MM.1S (cell line): Measurements from ENCODE around the gene ITFG1.

Experiments
- DNase-seq: peaks from one replicate; pipeline ENCODE4 v3.0.0-alpha.2; 2015
- H2AFZ ChIP-seq: fragments of 300-600 bp; sonication (generic); 2 replicates; pipeline ENCODE4 v1.6.0; 2016; ENCODE audit warnings: antibody characterized with exemption, low read length
- H3F3A ChIP-seq: fragments of 300-600 bp; sonication (generic); 2 replicates; pipeline ENCODE4 v1.6.1; 2016; ENCODE audit warnings: mild to moderate bottlenecking, antibody characterized with exemption, low read length, moderate library complexity, mixed read lengths; ENCODE audit not compliant: insufficient read depth
- H3K27ac ChIP-seq: fragments of 300-600 bp; sonication (generic); 2 replicates; pipeline ENCODE4 v1.5.1; 2016; ENCODE audit warnings: mild to moderate bottlenecking, low read length
- H3K27me3 ChIP-seq: fragments of 300-600 bp; sonication (generic); replicated peaks from 2 replicates; pipeline ENCODE4 v1.6.0; 2016; ENCODE audit warnings: low read length; ENCODE audit not compliant: insufficient read depth
- H3K36me3 ChIP-seq: fragments of 300-600 bp; sonication (generic); replicated peaks from 2 replicates; pipeline ENCODE4 v1.6.1; 2016; ENCODE audit warnings: mild to moderate bottlenecking, low read length, mixed read lengths; ENCODE audit not compliant: insufficient read depth
- H3K4me1 ChIP-seq: fragments of 300-600 bp; sonication (generic); 2 replicates; pipeline ENCODE4 v1.6.1; 2016; ENCODE audit warnings: low read length, mixed read lengths
- H3K4me2 ChIP-seq: fragments of 300-600 bp; sonication (generic); 2 replicates; pipeline ENCODE4 v1.6.0; 2016; ENCODE audit warnings: low read depth, low read length
- H3K4me3 ChIP-seq: fragments of 300-600 bp; sonication (generic); 2 replicates; pipeline ENCODE4 v1.5.1; 2016; ENCODE audit warnings: low read length, mixed read lengths
- H3K79me2 ChIP-seq: fragments of 300-600 bp; sonication (generic); 2 replicates; pipeline ENCODE4 v1.6.1; 2016; ENCODE audit warnings: mixed run types, low read length, mixed read lengths
- H3K9ac ChIP-seq: fragments of 300-600 bp; sonication (generic); 2 replicates; pipeline ENCODE4 v1.6.1; 2016; ENCODE audit warnings: low read length, mixed read lengths
- H3K9me2 ChIP-seq: fragments of 300-600 bp; sonication (generic); replicated peaks from 2 replicates; pipeline ENCODE4 v1.6.1; 2016; ENCODE audit warnings: mild to moderate bottlenecking, low read length, mixed read lengths; ENCODE audit not compliant: insufficient read depth
- H3K9me3 ChIP-seq: fragments of 300-600 bp; sonication (generic); replicated peaks from 2 replicates; pipeline ENCODE4 v1.6.1; 2016; ENCODE audit warnings: mild to moderate bottlenecking, low read length, mixed read lengths; ENCODE audit not compliant: insufficient read depth
- H4K20me1 ChIP-seq: fragments of 300-600 bp; sonication (generic); 2 replicates; pipeline ENCODE4 v1.6.1; 2016; ENCODE audit warnings: mild to moderate bottlenecking, low read length, moderate library complexity, mixed read lengths; ENCODE audit not compliant: insufficient read depth
- EZH2 ChIP-seq: fragments of 300-600 bp; sonication (generic); optimal IDR thresholded peaks from 2 replicates; pipeline ENCODE3; 2017; ENCODE audit warnings: low read depth, mild to moderate bottlenecking, antibody characterized with exemption, low read length, mixed read lengths
- EZH2phosphoT487 ChIP-seq: fragments of 300-600 bp; sonication (generic); IDR thresholded peaks from 2 replicates; pipeline ENCODE4 v1.6.1; 2018; ENCODE audit warnings: antibody characterized with exemption, low read length
- TF ChIP-seq, protein P1 (sequence below): fragments of 300-600 bp; sonication (generic); IDR thresholded peaks from 2 replicates; pipeline ENCODE4 v1.5.1; 2016; ENCODE audit warnings: antibody characterized with exemption, low read length, mixed read lengths

Gene ITFG1

DNA sequence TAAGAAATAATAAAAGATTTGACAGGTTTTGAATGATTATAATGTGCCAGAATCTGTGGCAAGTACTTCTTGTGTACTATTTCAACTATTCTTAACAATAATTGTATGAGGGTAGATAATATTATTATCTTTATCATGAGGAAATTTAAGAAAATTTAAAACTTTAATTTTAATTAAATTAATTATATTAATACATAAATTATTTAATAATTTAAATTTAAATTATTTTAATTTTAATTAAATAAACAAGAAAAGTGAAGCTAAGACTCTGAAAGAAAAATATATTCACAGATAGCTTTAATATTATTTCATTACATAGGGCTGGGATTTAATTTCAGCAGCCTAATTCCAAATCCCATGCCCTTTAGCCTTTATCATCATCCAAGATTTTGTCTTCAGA lies 285.7 kb downstream of the ITFG1 start:
- Histone ChIP-seq H3K36me3 (no peaks in the 10 kb centered on the region), H3K79me2 (no peaks in the 10 kb centered on the region), H3K4me3 (no peak overlapping the region), H3K9me3 (no peaks in the 10 kb centered on the region), H3K27ac (no peak overlapping the region), H4K20me1 (no peaks in the 10 kb centered on the region), H2AFZ (no peak overlapping the region), H3K4me2 (no peak overlapping the region), H3K9ac (no peak overlapping the region), H3K9me2 (no peaks in the 10 kb centered on the region), H3F3A (no peaks in the 10 kb centered on the region), H3K4me1 (no peaks in the 10 kb centered on the region), H3K27me3 (no peaks in the 10 kb centered on the region)
- DNase-seq: no peak
- TF ChIP-seq EZH2phosphoT487: no peak
- TF ChIP-seq EZH2: no peak
- TF ChIP-seq, protein P1, sequence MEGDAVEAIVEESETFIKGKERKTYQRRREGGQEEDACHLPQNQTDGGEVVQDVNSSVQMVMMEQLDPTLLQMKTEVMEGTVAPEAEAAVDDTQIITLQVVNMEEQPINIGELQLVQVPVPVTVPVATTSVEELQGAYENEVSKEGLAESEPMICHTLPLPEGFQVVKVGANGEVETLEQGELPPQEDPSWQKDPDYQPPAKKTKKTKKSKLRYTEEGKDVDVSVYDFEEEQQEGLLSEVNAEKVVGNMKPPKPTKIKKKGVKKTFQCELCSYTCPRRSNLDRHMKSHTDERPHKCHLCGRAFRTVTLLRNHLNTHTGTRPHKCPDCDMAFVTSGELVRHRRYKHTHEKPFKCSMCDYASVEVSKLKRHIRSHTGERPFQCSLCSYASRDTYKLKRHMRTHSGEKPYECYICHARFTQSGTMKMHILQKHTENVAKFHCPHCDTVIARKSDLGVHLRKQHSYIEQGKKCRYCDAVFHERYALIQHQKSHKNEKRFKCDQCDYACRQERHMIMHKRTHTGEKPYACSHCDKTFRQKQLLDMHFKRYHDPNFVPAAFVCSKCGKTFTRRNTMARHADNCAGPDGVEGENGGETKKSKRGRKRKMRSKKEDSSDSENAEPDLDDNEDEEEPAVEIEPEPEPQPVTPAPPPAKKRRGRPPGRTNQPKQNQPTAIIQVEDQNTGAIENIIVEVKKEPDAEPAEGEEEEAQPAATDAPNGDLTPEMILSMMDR: no peak

DNA sequence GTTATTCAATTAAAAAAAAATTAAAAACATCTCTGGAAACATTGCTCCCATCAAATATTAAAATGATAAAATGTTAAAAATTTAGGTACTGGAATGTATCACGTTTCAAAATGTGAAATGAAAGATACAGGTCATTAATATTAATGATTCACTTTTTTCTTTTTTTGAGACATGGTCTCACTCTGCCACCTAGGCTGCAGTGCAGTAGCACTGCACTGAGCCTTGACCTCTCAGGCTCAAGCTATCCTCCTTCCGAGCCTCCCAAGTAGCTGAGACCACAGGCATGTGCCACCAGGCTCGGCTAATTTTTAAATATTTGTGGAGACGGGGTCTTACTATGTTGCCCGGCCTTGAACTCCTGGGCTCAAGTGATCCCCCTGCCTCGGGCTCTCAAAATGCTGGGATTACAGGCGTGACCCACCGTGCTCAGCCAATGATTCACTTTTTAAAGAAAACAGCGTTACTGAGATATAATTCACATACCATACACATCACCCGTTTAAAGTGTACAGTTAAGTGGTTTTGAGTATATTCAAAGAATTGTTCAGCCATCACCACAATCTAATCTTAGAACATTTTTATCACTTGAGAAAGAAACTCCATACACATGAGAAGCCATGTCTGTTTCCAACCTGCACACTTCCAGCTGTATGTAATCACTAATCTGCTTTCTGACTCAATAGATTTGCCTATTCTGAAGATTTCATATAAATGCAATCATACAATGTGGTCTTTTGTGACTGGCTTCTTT lies 298.0 kb downstream of the ITFG1 start:
- TF ChIP-seq EZH2phosphoT487: no peak
- no peaks in the 10 kb centered on the region for H3K79me2 ChIP-seq
- no peaks in the 10 kb centered on the region for H3K9me2 ChIP-seq
- H4K20me1 ChIP-seq: no peaks in the 10 kb centered on the region
- H3K27me3 ChIP-seq: no peaks in the 10 kb centered on the region
- no peaks in the 10 kb centered on the region for H3F3A ChIP-seq
- H3K4me2 ChIP-seq: no peak overlapping the region
- H3K4me3 ChIP-seq: no peak overlapping the region
- no peaks in the 10 kb centered on the region for H3K9me3 ChIP-seq
- H2AFZ ChIP-seq: no peak overlapping the region
- no peak overlapping the region for H3K27ac ChIP-seq
- H3K4me1 ChIP-seq: no peaks in the 10 kb centered on the region
- DNase-seq: no peak
- H3K9ac ChIP-seq: no peak overlapping the region
- H3K36me3 ChIP-seq: no peaks in the 10 kb centered on the region

DNA sequence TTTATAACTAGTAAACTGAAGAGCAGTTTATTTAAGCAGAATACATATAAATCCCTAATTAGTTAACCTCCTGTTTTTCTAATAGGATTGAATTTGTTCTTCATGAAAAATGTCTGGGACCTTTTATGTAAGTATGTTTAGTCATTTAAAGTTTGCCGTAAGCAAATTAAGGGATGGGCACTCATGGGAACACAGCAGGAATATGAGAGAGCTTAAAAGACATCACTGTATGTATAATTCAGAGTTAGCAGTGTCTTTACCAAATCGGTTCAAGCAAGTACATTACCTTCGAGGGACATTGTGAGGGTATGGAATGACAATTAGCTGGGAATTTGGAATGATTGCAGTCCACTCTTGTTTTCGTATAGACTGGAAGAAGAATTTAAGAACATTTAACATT lies 299.4 kb downstream of the ITFG1 start:
- Histone ChIP-seq H2AFZ (no peak overlapping the region), H3K9me3 (no peaks in the 10 kb centered on the region), H3K9me2 (no peaks in the 10 kb centered on the region), H4K20me1 (no peaks in the 10 kb centered on the region), H3K79me2 (no peaks in the 10 kb centered on the region), H3K4me3 (no peak overlapping the region), H3K4me2 (no peak overlapping the region), H3K9ac (no peak overlapping the region), H3K27me3 (no peaks in the 10 kb centered on the region), H3F3A (no peaks in the 10 kb centered on the region), H3K27ac (no peak overlapping the region), H3K4me1 (no peaks in the 10 kb centered on the region), H3K36me3 (no peaks in the 10 kb centered on the region)
- DNase-seq: no peak
- TF ChIP-seq, protein P1: no peak
- TF ChIP-seq EZH2 (no peak), EZH2phosphoT487 (no peak)

DNA sequence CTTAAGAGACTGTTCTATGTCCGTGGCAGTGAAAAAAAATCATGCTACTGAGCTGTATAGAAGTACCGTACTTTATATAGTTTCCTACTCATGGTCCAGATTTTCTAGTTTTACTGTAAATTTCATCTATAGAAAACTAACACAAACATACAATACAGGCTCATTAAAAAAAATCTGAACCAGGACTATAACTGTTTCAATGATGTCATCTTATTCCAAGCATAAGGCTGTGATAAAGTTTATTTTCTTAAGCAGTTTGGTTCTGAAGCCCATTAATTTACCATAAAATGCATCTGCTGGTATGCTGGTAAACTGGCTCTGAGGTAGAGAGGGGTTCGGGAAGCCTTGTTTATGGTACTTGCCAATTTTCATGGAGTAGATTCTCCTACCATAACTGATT lies 300.4 kb downstream of the ITFG1 start:
- Histone ChIP-seq H3K79me2 (no peaks in the 10 kb centered on the region), H3K9me2 (no peaks in the 10 kb centered on the region), H4K20me1 (no peaks in the 10 kb centered on the region), H3K9me3 (no peaks in the 10 kb centered on the region), H3K27me3 (no peaks in the 10 kb centered on the region), H3K9ac (no peak overlapping the region), H2AFZ (no peak overlapping the region), H3K4me1 (no peaks in the 10 kb centered on the region), H3K27ac (no peak overlapping the region), H3K4me3 (no peak overlapping the region), H3K4me2 (no peak overlapping the region), H3F3A (no peaks in the 10 kb centered on the region), H3K36me3 (no peaks in the 10 kb centered on the region)
- TF ChIP-seq, protein P1: no peak
- TF ChIP-seq EZH2: no peak
- TF ChIP-seq EZH2phosphoT487: no peak
- DNase-seq: no peak
